ENCODE measurements around the gene FBLN2.

DNA sequence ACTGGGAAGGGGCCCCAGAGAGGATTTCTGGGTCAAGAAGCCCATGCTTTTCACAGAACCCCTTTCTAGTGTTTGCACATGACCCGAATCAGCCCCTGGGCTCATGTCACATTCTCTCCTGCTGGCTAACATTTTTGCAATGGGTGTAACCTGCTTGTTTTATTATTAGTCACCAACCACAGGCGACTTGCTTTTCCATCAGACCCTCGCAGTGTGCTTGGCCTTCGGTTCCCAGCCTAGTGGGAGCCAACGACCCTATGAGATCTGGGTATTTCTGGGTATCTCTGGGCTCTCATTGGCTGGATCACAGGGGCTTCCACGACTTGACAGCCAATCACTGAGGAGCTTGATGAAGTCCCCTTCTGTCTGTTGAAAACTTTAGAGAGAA, 11.0 kb upstream of the FBLN2 start:
- TF ChIP-seq, protein P1, sequence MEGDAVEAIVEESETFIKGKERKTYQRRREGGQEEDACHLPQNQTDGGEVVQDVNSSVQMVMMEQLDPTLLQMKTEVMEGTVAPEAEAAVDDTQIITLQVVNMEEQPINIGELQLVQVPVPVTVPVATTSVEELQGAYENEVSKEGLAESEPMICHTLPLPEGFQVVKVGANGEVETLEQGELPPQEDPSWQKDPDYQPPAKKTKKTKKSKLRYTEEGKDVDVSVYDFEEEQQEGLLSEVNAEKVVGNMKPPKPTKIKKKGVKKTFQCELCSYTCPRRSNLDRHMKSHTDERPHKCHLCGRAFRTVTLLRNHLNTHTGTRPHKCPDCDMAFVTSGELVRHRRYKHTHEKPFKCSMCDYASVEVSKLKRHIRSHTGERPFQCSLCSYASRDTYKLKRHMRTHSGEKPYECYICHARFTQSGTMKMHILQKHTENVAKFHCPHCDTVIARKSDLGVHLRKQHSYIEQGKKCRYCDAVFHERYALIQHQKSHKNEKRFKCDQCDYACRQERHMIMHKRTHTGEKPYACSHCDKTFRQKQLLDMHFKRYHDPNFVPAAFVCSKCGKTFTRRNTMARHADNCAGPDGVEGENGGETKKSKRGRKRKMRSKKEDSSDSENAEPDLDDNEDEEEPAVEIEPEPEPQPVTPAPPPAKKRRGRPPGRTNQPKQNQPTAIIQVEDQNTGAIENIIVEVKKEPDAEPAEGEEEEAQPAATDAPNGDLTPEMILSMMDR (IDR thresholded peaks at IDR 0.05): no peak
- no peak for TF ChIP-seq POLR2A (IDR thresholded peaks at IDR 0.05; ENCODE audit: low read depth)

Data from esophagus muscularis mucosa (tissue), 3 donors.